Measurements from ENCODE around the gene PRKAR2A. TPM values are rescaled to one million over a fixed set of nuclear protein-coding genes. Genes with fewer than 3 reads are reported as not detected.
A peak's percentile ranks its signal among the peaks of the same experiment; 100 is the strongest.

The PRKAR2A gene
- polyA plus RNA-seq (23.8 and 26.1 TPM in 2 replicates), polyA minus RNA-seq (62.3 and 63.5 TPM in 2 replicates)

- TF ChIP-seq SMC3 (conservative IDR thresholded peaks at IDR 0.05; ENCODE audit: poor library complexity): peak; percentile 11
- TF ChIP-seq EP300 (conservative IDR thresholded peaks at IDR 0.05; ENCODE audit: poor library complexity, severe bottlenecking): peak; percentile 18
- peak; percentile 89 for TF ChIP-seq POLR2AphosphoS5 (IDR thresholded peaks at IDR 0.05)
- no peak for TF ChIP-seq EZH2 (IDR thresholded peaks at IDR 0.05; ENCODE audit: borderline replicate concordance, insufficient read depth, low read length, poor library complexity, severe bottlenecking)
- no peak for TF ChIP-seq RAD21 (conservative IDR thresholded peaks at IDR 0.05)
- TF ChIP-seq MXI1 (conservative IDR thresholded peaks at IDR 0.05; ENCODE audit: poor library complexity, severe bottlenecking): peak; percentile 52
- TF ChIP-seq REST (IDR thresholded peaks at IDR 0.05; ENCODE audit: borderline replicate concordance): peak; percentile 53
- no peak for TF ChIP-seq CTCF (IDR thresholded peaks at IDR 0.05; ENCODE audit: poor library complexity, severe bottlenecking)
- TF ChIP-seq TAF1 (IDR thresholded peaks at IDR 0.05; ENCODE audit: low read depth): peak; percentile 57
- Histone ChIP-seq H2AFZ (ENCODE audit: low read depth, low read length) (peak within 1 kb of the TSS; percentile 73), H3K4me2 (ENCODE audit: low read length) (peak within 1 kb of the TSS; percentile 46), H3K27ac (ENCODE audit: low read length) (peak within 1 kb of the TSS; percentile 72), H3K36me3 (ENCODE audit: insufficient read depth, low read length) (no peaks in the 10 kb centered on the region), H3F3A (ENCODE audit: insufficient read depth, low read length, poor library complexity, severe bottlenecking) (no peaks in the 10 kb centered on the region), H3K9ac (ENCODE audit: low read length) (peak within 1 kb of the TSS; percentile 79), H4K20me1 (ENCODE audit: insufficient read depth) (no peaks in the 10 kb centered on the region), H3K4me3 (ENCODE audit: low read length) (peak within 1 kb of the TSS; percentile 85), H3K9me3 (ENCODE audit: low read length) (no peaks in the 10 kb centered on the region), H3K27me3 (ENCODE audit: insufficient read depth, low read depth, low read length) (no peaks in the 10 kb centered on the region), H3K9me2 (ENCODE audit: insufficient read depth, low read length) (no peaks in the 10 kb centered on the region), H3K79me2 (replicated peaks; ENCODE audit: insufficient read depth, low read length) (peaks cover 9% of the 10 kb centered on the region)
Observed at GRCh38 chr3:48847504-48848423, at the start of gene PRKAR2A. TSS of gene PRKAR2A (minus strand) at chr3:48847874. CDS start at chr3:48847596, 278 bp downstream.

GRCh38 chr3:48896936-48897335, 49.3 kb upstream of the PRKAR2A start:
- Histone ChIP-seq H3K9me2 (ENCODE audit: insufficient read depth, low read length) (no peaks in the 10 kb centered on the region), H2AFZ (ENCODE audit: low read depth, low read length) (no peak overlapping the region), H3K36me3 (ENCODE audit: insufficient read depth, low read length) (no peaks in the 10 kb centered on the region), H3F3A (ENCODE audit: insufficient read depth, low read length, poor library complexity, severe bottlenecking) (no peaks in the 10 kb centered on the region), H3K4me3 (ENCODE audit: low read length) (no peak overlapping the region), H3K9ac (ENCODE audit: low read length) (no peak overlapping the region), H3K27me3 (ENCODE audit: insufficient read depth, low read depth, low read length) (no peaks in the 10 kb centered on the region), H3K79me2 (replicated peaks; ENCODE audit: insufficient read depth, low read length) (no peaks in the 10 kb centered on the region), H3K9me3 (ENCODE audit: low read length) (no peaks in the 10 kb centered on the region), H3K27ac (ENCODE audit: low read length) (no peak overlapping the region), H4K20me1 (ENCODE audit: insufficient read depth) (no peaks in the 10 kb centered on the region), H3K4me2 (ENCODE audit: low read length) (no peak overlapping the region)
- TF ChIP-seq RAD21 (conservative IDR thresholded peaks at IDR 0.05) (no peak), CTCF (IDR thresholded peaks at IDR 0.05; ENCODE audit: poor library complexity, severe bottlenecking) (no peak), POLR2AphosphoS5 (IDR thresholded peaks at IDR 0.05) (no peak), EP300 (conservative IDR thresholded peaks at IDR 0.05; ENCODE audit: poor library complexity, severe bottlenecking) (no peak), TAF1 (IDR thresholded peaks at IDR 0.05; ENCODE audit: low read depth) (no peak), REST (IDR thresholded peaks at IDR 0.05; ENCODE audit: borderline replicate concordance) (no peak)
